Upper lobe of right lung (tissue), 1 donor: ENCODE measurements around the gene CNIH2. TPM values are rescaled to one million over a fixed set of nuclear protein-coding genes. Genes with fewer than 3 reads are reported as not detected.

Experiments
- ATAC-seq: fragments of 200-7000 bp; cut with Tn5 transposase; one replicate; pipeline ENCODE4 v1.9.1; 2020; ENCODE audit warnings: mild to moderate bottlenecking, moderate library complexity
- DNase-seq: peaks from one replicate; pipeline ENCODE4 v3.0.0-alpha.2; 2020
- H3K27ac ChIP-seq: fragments of 200-600 bp; one replicate; pipeline ENCODE4 v1.8.0; 2022
- H3K27me3 ChIP-seq: fragments of 200-600 bp; one replicate; pipeline ENCODE4 v1.8.0; 2022; ENCODE audit warnings: mild to moderate bottlenecking
- H3K36me3 ChIP-seq: fragments of 200-600 bp; one replicate; pipeline ENCODE4 v1.8.0; 2022
- H3K4me1 ChIP-seq: fragments of 200-600 bp; one replicate; pipeline ENCODE4 v1.8.0; 2022
- H3K4me3 ChIP-seq: fragments of 200-600 bp; one replicate; pipeline ENCODE4 v1.8.0; 2022; ENCODE audit warnings: mild to moderate bottlenecking
- H3K9me3 ChIP-seq: fragments of 200-600 bp; one replicate; pipeline ENCODE4 v1.8.0; 2022
- CTCF ChIP-seq: fragments of 200-600 bp; IDR thresholded peaks from one replicate; pipeline ENCODE4 v1.8.0; 2022; ENCODE audit warnings: antibody characterized with exemption
- intact Hi-C: fragments of 100-400 bp; cut with DNase I; formaldehyde crosslinking; loops from one replicate; pipeline ENCODE4 v1.11.0; 2022
- total RNA-seq: library from RNA; stranded (reverse); fragmentation: NEBNext Ultra II Directional; extraction: Animal tissue kit (Norgen Biotek cat#: 25700); gene quantifications from one replicate; pipeline ENCODE4 v1.2.1, GENCODE V29; 2021
- donor health status: DM: no; HTN: yes; CAD: no; lungs with severe emphysema.

The CNIH2 gene
- total RNA-seq, 1 donor from 2014 or later: 1.6 TPM

GRCh38 chr11:66239511-66239910 lies 38.5 kb upstream of the CNIH2 start:
- DNase-seq (no peak), ATAC-seq (no peak)
- no peak for TF ChIP-seq CTCF
- peaks cover 67% of the 10 kb centered on the region for H3K36me3 ChIP-seq
- H3K4me1 ChIP-seq: no peaks in the 10 kb centered on the region
- no peak overlapping the region for H3K4me3 ChIP-seq
- no peak overlapping the region for H3K27ac ChIP-seq
- H3K9me3 ChIP-seq: no peaks in the 10 kb centered on the region
- H3K27me3 ChIP-seq: no peaks in the 10 kb centered on the region
- intact Hi-C loops: no loop called here

GRCh38 chr11:66239998-66240780 lies 37.8 kb upstream of the CNIH2 start:
- H3K4me1 ChIP-seq: no peaks in the 10 kb centered on the region
- no peak for TF ChIP-seq CTCF
- intact Hi-C loops: no loop called here
- DNase-seq (no peak), ATAC-seq (no peak)
- H3K4me3 ChIP-seq: no peak overlapping the region
- no peaks in the 10 kb centered on the region for H3K27me3 ChIP-seq
- H3K9me3 ChIP-seq: no peaks in the 10 kb centered on the region
- no peak overlapping the region for H3K27ac ChIP-seq
- H3K36me3 ChIP-seq: peaks cover 65% of the 10 kb centered on the region

- Histone ChIP-seq H3K27ac (no peak overlapping the region), H3K4me3 (no peak overlapping the region), H3K4me1 (no peaks in the 10 kb centered on the region), H3K9me3 (no peaks in the 10 kb centered on the region), H3K27me3 (no peaks in the 10 kb centered on the region), H3K36me3 (peaks cover 60% of the 10 kb centered on the region)
- TF ChIP-seq CTCF: no peak
- DNase-seq (no peak), ATAC-seq (no peak)
- intact Hi-C loops: no loop called here
Measured at GRCh38 chr11:66240781-66241136, 37.2 kb upstream of the CNIH2 start.

GRCh38 chr11:66242095-66242765 lies 35.7 kb upstream of the CNIH2 start:
- no peaks in the 10 kb centered on the region for H3K9me3 ChIP-seq
- H3K4me3 ChIP-seq: no peak overlapping the region
- no peak overlapping the region for H3K27ac ChIP-seq
- H3K4me1 ChIP-seq: no peaks in the 10 kb centered on the region
- no peak for TF ChIP-seq CTCF
- DNase-seq (no peak), ATAC-seq (no peak)
- peaks cover 50% of the 10 kb centered on the region for H3K36me3 ChIP-seq
- intact Hi-C loops: no loop called here
- H3K27me3 ChIP-seq: no peaks in the 10 kb centered on the region

GRCh38 chr11:66243782-66244535 lies 34.0 kb upstream of the CNIH2 start:
- intact Hi-C loops: no loop called here
- ATAC-seq: no peak

More at GRCh38 chr11:66243782-66244535, 34.0 kb upstream of the CNIH2 start:
- Histone ChIP-seq H3K4me3 (no peak overlapping the region), H3K27ac (no peak overlapping the region), H3K4me1 (no peaks in the 10 kb centered on the region), H3K9me3 (no peaks in the 10 kb centered on the region), H3K27me3 (no peaks in the 10 kb centered on the region), H3K36me3 (peaks cover 39% of the 10 kb centered on the region)
- no peak for TF ChIP-seq CTCF
- DNase-seq: no peak
